HG03457 (cell line): Measurements from ENCODE around the gene DHH.
"Not testable (repeated sequence)": the region's sequence is repeated elsewhere in the genome, so short reads cannot be mapped to it uniquely, and the experiment has no call there.

ENCODE experiments used
- ATAC-seq: cut with Tn5 transposase; IDR thresholded peaks from one replicate; pipeline ENCODE4 v1.9.1; 2021; ENCODE audit warnings: moderate number of reproducible peaks; ENCODE audit not compliant: unreplicated experiment

Gene DHH

DNA sequence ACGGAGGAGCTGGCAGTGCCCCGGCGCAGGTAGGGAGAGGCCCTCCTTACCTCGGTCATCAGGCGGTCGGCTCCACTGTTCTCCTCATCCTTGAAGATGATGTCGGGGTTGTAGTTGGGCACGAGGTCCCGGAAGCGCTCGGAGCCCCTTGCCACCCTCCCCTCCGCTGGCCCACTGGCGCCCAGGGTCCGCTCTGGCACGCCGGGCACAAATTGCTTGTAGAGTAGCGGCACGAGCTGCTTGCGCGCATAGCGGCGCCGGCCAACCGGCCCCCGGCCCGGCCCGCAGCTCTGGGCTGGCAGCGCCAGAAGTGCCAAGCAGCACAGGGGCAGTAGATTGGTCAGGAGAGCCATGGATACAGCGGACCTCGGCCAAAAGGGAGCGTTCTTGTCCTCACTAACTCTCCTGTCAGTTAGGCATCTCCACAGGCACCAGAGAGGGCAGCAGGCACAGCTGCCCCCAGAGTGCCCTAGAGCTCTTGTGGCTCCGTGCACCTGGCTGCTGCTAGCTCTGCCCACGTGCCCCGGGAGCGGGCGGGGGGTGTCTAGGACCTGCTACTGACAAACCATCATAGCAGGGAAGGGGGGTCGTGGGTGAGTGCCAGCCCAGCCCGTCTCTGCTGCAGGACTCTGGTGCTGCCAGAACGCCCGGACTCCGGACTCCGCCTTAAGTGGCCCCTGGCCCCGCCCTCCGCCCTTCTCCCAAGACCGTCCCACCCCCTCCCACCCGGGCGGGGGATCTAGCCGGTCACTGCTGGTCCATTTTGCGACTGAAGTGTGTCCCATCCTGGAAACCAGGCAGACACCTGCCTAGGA is at the start of gene DHH:
Gene DHH (minus strand): TSS at position 642 of the 815 bp plus-strand sequence. CDS start 289 bp downstream, at position 353.
- ATAC-seq, result no peak

DNA sequence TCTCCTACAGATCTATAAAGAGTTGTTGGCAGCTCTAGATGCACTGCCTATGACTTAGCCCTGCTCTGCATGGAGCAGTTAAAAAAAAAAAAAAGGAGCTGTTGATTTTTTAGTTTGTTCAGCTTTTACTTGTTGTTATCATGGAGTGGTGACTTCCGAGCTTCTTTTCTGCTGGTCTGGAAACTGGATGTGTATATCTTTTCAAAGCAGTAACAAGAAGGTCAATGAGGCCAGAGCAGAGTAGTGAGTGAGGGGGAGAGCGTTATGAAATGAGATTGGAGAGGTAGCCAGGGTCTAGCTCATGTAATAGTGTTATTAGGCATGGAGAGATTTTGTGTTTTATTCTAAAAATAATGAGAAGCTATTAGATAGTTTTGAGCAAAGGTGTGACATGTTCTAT is 49.8 kb upstream of the DHH start:
- ATAC-seq, result no peak

DNA sequence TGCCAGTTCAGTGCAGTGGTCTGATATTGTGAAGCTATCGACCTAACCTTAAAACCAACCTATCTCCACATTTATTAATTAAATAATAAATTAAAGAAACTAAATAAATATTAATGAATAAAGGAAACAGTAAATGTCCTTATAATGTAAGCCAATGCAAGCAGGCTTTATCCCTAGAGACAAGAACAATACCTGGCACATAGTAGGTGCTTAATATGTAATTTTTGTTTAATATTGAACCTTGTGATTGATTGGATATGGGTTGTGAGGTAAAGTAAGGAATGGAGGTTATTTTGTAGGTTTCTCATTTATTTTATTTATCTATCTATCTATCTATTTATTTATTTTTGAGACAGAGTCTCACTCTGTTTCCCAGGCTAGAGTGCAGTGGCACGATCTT is 44.4 kb upstream of the DHH start:
- ATAC-seq, result no peak

DNA sequence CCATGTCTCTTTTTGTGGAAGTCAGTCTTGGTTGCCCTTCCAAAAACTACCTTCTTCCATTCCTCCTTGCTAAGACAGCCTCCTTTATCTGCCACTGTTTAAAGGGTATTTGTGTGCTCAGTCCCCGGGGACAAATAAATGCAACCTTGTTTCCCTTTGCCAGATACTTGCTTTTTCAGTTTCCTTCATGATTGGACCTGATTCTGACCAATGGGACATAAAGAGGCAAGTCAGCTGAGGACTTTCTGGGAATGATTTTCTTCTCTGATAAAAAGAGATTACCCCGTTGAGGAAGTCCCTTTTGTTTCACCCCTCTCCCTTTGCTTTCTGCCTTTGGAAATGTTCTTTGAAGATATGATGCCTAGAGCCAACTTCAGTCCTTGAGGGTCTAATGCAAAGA is 44.0 kb upstream of the DHH start:
- ATAC-seq, result no peak

DNA sequence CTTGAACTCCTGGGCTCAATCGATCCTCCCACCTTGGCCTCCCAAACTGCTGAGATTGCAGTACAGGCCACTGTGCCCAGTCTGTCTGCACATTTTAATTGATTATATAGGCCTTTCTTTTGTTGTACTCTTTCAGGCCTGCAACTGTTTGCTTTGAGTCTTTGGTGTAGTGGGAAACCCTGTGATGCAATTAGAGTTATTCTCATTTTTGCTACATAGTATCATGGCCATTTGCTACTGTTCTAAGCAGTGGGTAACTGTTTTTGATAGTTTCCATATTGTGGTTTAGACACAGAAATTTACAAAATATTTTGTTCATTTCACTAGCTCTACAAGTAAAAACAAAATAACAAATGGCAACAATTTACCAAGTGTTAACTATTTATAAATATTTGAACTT is 42.9 kb upstream of the DHH start:
- no peak for ATAC-seq

DNA sequence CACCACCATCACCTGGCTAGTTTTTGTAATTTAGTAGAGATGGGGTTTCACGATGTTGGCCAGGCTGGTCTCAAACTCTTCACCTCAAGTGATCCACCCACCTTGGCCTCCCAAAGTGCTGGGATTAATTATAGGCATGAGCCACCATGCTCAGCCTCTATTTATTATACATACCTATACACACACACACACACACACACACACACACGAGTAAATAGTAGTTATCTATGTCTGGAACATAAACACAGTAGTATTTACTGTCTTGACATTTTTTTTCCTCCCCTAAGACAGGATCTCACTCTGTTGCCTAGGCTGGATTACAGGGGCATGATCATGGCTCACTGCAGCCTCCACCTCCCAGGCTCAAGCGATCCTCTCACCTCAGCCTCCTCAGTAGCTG is 42.4 kb upstream of the DHH start:
- ATAC-seq, result not testable (repeated sequence)

DNA sequence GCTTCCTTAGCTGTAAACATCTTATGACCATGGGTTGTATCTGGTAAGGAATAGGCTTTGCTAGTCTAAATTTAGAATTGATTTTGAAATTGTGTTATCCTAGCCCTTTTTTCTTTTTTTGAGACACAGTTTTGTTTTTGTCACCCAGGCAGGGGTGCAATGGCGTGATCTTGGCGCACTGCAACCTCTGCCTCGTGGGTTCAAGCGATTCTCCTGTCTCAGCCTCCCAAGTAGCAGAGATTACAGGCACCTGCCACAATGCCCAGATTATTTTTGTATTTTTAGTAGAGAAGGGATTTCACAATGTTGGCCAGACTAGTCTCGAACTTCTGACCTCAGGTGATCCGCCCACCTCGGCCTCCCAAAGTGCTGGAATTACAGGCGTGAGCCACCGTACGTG is 39.0 kb upstream of the DHH start:
- no peak for ATAC-seq

DNA sequence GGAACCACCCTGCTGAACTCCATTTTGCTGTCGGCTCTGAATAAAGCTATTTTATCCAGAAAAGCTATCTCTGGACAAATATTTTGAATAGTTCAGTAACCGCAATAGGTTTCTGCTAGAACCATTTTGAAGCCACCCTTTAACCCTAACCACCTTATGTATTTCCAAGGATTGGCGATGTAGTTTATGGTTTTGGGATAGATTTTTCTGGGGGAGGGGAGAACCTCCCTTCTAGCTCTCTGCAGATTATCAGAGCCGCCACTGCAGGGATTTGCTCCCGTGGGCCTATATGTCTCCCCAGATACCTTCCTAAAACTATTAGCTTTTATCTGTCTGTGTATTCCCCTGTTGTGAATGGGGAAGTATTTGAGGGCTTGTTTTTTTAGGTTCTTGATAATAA is 38.4 kb upstream of the DHH start:
- no peak for ATAC-seq

DNA sequence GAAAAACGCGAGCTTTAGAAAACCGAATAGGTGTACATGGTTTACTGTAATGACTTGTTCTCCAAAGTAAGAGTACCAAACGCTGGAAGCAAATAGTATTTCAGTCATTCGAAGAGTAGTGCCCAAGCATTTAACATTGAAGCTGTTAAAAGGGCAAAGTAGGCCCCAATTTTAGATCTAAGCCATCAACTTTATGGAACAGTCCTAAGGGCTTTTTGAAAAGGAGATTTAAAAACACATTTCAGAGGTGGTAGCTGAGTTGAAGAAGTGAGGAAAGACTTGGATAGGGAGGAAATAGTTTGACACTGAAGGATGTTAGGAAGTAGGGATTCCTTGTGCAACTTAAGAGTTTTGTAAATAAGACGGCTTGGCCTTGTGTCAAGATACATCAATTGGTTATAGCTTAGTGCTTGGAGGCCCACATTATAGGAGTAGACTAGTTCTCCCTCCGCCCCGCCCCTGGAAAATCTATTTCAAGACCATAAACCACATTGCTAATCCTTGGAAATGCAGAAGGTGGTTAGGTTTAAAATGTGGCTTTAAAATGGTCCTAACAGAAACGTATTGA is 37.4 kb upstream of the DHH start:
- ATAC-seq, result no peak

DNA sequence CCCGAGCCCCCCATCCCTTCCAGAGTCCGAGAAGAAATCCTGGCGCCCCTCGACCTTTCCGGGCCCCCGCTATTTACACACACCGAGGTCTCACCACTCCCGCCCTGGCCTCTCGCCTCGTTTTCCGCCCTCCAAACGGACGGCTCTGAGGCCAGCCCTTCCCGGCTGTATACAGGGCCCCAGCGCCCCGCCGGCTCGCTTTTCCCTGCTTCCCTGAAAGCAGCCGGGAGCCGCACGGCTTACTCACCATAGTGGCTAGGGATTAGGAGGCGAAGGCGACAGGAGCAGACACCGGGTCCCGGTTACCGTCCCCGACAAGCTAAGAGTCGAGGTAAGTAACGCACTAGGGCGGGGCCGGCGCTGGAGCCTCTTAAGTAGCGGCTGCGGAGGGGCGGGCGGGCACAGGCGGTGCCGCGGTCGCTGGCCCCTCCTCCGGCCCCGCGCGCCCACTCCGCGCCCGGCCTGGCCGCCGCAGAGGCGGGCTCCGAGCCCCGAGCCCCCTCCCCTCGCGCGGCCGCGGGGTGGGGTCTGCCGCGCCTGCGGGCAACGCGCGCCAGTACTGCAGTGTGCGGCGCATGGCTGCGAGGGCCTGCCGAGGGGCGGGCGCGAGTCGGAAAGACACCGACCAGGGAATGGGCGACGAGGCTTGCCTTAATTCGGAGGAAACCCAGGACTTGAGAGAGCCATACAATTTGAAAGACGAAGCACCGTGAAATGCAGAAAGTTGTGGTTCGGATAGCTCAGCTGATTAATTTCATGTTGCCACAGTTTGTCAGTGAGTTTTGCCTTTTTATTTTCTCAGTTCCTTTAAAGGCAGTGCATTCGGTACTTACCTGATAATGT is 36.7 kb upstream of the DHH start, which contains the start of gene TUBA1B:
Gene TUBA1B (minus strand): TSS at position 345 of the 843 bp plus-strand sequence. CDS start 95 bp downstream, at position 250.
- ATAC-seq, result peak; percentile 50

DNA sequence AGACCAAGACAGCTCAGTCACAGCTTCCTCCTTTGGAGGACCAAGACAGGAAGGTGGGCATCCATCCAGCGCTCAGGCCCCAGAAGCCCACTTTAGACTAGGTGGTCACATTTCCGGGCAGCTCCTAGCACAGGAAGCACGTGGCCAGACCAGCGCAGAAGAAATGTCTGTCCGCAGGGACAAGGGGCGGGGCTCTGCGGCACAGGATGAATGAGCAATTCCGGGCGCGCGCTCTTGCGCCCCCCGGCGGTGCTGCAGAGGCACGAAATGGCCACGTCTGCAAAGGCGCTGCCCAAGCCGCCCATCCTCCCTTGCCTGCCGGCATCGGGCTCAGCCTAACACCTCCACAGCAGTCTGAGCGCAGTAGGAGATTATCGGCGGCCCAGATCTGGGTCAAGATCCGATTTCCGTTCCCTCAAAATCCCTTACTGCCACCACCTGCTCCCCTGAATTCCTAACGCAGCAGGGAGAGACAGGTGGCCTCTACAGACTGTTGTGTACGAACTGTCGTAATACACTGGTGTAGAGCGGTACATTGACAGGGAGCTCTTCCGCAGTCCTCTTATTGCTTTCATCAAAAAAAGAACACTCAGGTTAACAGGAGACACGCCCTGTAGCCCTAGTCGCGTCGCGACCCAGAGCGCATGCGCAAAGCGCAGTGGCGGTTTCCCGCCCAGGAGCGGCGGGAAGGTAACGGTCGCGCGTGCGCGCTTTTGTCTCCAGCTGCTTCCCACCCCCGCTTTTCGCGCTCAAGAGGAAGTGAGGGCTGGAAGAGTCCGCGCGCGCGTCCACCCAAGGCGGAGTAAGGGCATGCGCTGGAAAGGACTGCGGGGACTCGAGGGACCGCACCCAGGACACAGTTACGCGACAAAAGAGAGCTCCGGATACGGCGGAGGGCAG is 35.8 kb upstream of the DHH start:
- ATAC-seq, result peak; percentile 33

DNA sequence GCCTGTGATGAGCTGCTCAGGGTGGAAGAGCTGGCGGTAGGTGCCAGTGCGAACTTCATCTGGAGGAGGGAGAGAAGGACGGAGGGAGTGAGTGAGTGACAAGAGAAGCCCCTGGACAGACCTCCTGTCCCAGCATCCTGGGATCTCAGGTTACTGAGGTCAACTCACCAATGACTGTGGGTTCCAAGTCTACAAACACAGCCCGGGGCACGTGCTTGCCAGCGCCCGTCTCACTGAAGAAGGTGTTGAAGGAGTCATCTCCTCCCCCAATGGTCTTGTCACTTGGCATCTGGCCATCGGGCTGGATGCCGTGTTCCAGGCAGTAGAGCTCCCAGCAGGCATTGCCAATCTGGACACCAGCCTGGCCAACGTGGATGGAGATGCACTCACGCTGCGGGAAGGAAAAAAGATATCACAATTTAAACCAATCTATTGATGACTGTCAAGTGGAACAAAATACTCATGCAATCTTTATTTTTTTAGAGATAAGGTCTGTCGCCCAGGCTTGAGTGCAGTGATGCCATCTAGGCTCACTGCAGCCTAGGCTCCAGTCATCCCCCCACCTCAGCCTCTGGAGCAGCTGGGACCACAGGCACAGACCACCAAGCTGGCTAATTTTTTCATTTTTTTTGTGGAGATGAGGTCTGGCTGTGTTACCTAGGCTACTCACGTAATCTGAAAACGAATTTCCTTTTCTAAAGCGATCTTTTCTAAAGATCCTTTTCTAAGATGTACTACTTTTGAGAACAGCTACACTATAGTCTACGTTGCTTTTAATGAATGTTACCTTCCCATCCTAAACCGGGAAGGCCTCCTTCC is 34.9 kb upstream of the DHH start:
- ATAC-seq, result no peak

DNA sequence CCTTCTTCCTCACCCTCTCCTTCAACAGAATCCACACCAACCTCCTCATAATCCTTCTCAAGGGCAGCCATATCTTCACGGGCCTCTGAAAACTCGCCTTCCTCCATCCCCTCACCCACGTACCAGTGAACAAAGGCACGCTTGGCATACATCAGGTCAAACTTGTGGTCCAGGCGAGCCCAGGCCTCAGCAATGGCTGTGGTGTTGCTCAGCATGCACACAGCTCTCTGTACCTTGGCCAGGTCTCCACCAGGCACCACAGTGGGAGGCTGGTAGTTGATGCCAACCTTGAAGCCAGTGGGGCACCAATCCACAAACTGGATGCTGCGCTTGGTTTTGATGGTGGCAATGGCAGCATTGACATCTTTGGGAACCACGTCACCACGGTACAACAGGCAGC is 33.4 kb upstream of the DHH start:
- ATAC-seq, result not testable (repeated sequence)

DNA sequence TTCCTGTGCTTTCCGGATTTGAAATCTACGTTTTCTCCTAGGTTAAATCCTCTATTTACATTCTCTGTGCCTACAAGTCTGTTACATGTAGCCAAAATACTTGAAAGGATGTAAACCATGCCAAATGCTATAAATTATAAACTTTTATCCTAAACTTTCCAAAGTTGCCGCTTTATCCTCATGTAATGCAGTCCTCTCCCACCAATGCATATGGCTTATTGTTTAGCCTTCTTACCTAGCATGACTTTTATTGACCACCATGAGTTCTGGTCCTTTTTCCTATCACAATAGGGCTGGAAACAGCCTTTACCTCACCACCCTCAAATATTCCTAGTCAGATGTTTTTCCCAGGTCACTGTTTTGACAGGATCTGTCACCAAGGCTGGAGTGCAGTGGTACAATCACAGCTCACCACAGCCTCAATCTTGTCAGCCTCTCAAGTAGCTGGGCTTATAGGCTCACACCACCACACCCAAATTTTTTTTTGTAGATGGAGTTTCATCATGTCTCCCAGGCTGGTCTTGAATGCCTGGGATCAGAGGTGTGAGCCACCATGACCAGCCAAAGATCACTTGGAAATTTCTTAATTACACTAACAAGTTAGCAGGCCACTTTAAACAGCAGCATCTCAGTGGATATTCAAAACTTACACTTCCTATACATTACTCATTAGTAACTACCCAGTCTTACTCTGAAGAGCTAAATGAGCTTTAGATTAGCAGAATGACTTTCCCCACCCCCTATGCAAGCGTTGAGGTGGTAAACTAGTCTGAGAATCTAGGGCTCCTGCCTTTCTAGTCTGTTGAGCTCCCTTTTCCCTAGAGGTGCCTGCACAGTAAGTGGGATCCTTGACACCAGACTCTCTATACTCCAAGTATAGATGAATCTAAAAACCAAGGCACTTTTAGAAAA is 32.5 kb upstream of the DHH start:
- no peak for ATAC-seq

DNA sequence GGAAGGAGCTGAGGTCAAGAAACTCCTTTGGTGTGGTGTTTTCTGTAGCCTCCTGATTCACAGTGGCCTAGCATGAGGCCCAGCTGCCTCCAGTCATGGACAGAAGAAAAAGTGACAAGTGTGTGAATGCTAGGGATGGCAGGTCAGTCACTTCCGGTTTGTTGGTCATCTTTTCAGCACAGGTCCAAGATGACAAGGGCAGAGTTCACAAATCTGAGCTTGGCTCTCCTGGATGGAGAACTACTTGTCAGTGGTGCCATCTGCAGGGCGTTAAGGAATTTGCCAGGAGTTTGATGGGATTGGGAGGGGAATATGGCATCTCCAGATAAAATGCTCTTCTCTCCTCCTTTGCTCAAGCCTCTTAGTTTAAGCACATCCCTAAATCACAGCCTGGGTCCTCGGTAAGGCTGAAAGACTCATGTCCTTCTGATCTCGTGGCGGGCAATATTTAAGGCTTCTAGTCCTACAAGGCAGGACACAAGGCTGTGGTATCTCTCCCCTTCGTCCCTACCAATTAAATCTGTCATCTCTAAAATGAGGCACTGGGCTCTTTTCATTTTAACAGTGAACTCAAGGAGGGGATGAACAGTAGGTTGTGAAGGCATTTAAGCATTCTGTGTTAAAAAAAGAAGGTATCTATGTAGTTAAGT is 26.6 kb upstream of the DHH start:
- ATAC-seq, result no peak

DNA sequence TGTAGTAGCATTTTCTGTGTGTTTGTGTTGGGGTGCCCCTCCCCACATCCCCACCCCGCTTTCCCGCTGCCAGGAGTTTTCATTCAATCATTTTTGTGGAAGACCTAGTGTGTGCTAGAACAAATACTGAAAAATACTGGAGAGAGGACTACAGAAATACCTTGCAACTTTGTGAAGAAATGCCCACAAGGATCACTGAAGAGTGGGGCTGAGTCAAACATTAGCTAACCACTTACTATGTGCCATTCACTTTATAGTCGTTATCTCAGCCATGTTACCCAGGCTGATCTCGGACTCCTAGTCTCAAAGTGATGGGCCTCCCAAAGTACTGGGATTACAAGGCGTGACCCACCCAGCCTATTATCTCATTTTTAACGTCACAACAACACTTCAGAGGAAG is 16.6 kb upstream of the DHH start:
- ATAC-seq, result no peak

DNA sequence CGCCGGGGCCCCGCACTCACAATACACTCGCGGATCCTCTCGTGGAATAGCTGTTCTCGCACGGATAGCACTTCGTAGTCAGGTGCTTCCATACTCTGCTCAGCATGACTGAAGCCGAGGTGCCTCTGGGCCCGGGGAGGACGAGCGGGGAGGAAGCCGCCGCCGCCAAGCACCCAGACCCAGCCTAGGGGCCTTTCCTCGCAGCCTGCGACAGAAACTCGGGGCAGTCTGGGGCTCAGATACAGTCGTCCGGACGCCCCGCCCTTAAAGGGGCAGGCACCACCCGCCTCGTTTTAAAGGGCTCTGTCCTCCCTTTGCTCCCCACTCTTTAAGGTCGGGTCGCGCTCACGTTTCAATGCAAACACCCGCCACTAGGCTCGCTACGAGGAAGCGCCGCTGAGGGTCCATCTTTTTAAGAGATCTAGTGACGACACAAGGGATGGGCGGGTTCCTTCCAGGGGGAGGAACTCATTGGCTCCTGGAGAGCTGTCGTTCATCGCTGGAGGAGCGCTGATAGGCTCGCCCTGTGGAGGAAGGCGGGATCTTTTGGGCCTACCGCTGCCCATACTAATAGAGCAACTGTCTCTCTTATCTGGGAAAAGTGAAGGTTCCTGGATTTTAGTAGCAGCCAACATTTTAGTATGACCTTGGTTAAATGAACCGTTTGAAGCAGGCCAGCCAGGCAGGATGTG is 16.0 kb upstream of the DHH start, which contains the start of gene LMBR1L:
Gene LMBR1L (minus strand): TSS at position 384 of the 692 bp plus-strand sequence. CDS start 292 bp downstream, at position 92.
- peak; percentile 98 for ATAC-seq
